Adrenal gland (tissue), 5 donors: Measurements from ENCODE around the gene KIF6.

Experiments used
- CTCF ChIP-seq, 6 experiments: fragments of 450-650 bp in 4 of 6; fragments of 200-600 bp in 2 of 6; sonication (generic) in 1 of 6; IDR thresholded peaks; 1 replicate in 5 of 6; 2 replicates in 1 of 6; pipeline versions ENCODE4 v1.5.1 to v1.8.0; 2016 to 2021; ENCODE audit warnings: antibody characterized with exemption in 6 of 6, mild to moderate bottlenecking in 2 of 6, moderate library complexity in 1 of 6
- POLR2A ChIP-seq, 2 donors: fragments of 450-650 bp; IDR thresholded peaks; one replicate each; pipeline ENCODE4 v1.6.1; 2017; ENCODE audit warnings: antibody characterized with exemption in 2 of 2, mild to moderate bottlenecking in 2 of 2, moderate library complexity in 1 of 2
- donor health status: DM: no; HTN: no; CAD: no.

GRCh38 chr6:39391182-39391581 lies 334.0 kb downstream of the KIF6 start:
- TF ChIP-seq CTCF (IDR thresholded peaks at IDR 0.05) (no peak), POLR2A (IDR thresholded peaks at IDR 0.05) (no peak)
